PC-9 (cell line): ENCODE data around the gene TLR6. TPM values are rescaled to one million over a fixed set of nuclear protein-coding genes. Genes with fewer than 3 reads are reported as not detected.

Source experiments
- BruUV-seq: library from RNA; stranded (reverse); fragments of 400-500 nt; replicated peaks from 2 replicates; lab custom pipeline; 2021; lab: Mats Ljungman, UMichigan
- CTCF ChIA-PET: fragments of 300-600 bp; sonication (Branson Sonifier 250); formaldehyde crosslinking; loops from one replicate; lab custom pipeline; 2022; ENCODE audit warnings: antibody characterized with exemption; lab: Charles Lee
- POLR2A ChIA-PET: fragments of 300-600 bp; sonication (Branson Sonifier 250); formaldehyde crosslinking; loops from one replicate; lab custom pipeline; 2022; ENCODE audit warnings: antibody characterized with exemption; ENCODE audit not compliant: unreplicated experiment; lab: Charles Lee
- DNase-seq, 2 experiments: peaks; one replicate each; pipeline versions ENCODE4 v3.0.0 to v3.0.0-alpha.2; 2015 to 2022; ENCODE audit warnings: mixed read lengths in 1 of 2
- H2AFZ ChIP-seq: fragments of 200-600 bp; sonication (generic); 2 replicates; pipeline ENCODE4 v1.8.1; 2017; ENCODE audit warnings: antibody characterized with exemption
- H3F3A ChIP-seq: fragments of 200-600 bp; sonication (generic); 2 replicates; pipeline ENCODE4 v1.8.1; 2017; ENCODE audit warnings: antibody characterized with exemption, mild to moderate bottlenecking, low read depth; ENCODE audit not compliant: insufficient read depth
- H3K27ac ChIP-seq: fragments of 200-600 bp; sonication (generic); 2 replicates; pipeline ENCODE4 v1.6.1; 2016; ENCODE audit warnings: mixed run types
- H3K27me3 ChIP-seq: fragments of 200-600 bp; sonication (generic); 2 replicates; pipeline ENCODE4 v1.6.1; 2016; ENCODE audit warnings: low read depth, mixed run types; ENCODE audit not compliant: insufficient read depth
- H3K36me3 ChIP-seq: fragments of 200-600 bp; sonication (generic); 2 replicates; pipeline ENCODE4 v1.6.1; 2016; ENCODE audit warnings: low read depth, mixed run types
- H3K4me1 ChIP-seq: fragments of 200-600 bp; sonication (generic); replicated peaks from 2 replicates; pipeline ENCODE4 v1.6.1; 2016; ENCODE audit warnings: mixed run types; ENCODE audit not compliant: insufficient read depth
- H3K4me2 ChIP-seq: fragments of 200-600 bp; sonication (generic); 2 replicates; pipeline ENCODE4 v1.6.1; 2017; ENCODE audit warnings: mixed run types
- H3K4me3 ChIP-seq: fragments of 200-600 bp; sonication (generic); 2 replicates; pipeline ENCODE4 v1.6.1; 2016; ENCODE audit warnings: mixed run types
- H3K79me2 ChIP-seq: fragments of 200-600 bp; sonication (generic); 2 replicates; pipeline ENCODE4 v1.6.1; 2017; ENCODE audit warnings: low read depth, mixed run types
- H3K9me2 ChIP-seq: fragments of 200-600 bp; sonication (generic); 2 replicates; pipeline ENCODE4 v1.8.1; 2017; ENCODE audit warnings: mild to moderate bottlenecking; ENCODE audit not compliant: insufficient read depth
- H3K9me3 ChIP-seq: fragments of 200-600 bp; sonication (generic); 2 replicates; pipeline ENCODE4 v1.8.1; 2016; ENCODE audit warnings: low read depth; ENCODE audit not compliant: insufficient read depth
- H4K20me1 ChIP-seq: fragments of 200-600 bp; sonication (generic); 2 replicates; pipeline ENCODE4 v1.8.1; 2017; ENCODE audit not compliant: insufficient read depth
- CTCF ChIP-seq: fragments of 200-600 bp; sonication (generic); conservative IDR thresholded peaks from 2 replicates; pipeline ENCODE4 v1.6.1; 2017; ENCODE audit warnings: mixed run types, antibody characterized with exemption, mild to moderate bottlenecking, moderate library complexity
- EZH2 ChIP-seq: fragments of 200-600 bp; sonication (generic); IDR thresholded peaks from 2 replicates; pipeline ENCODE4 v1.8.0; 2017; ENCODE audit warnings: antibody characterized with exemption, low read depth
- intact Hi-C: fragments of 100-400 bp; cut with micrococcal nuclease; formaldehyde crosslinking; loops from one replicate; pipeline ENCODE4 v1.10.0; 2022; ENCODE audit not compliant: unreplicated experiment
- total RNA-seq: library from RNA; stranded (reverse); gene quantifications from 2 replicates; pipeline ENCODE4 v1.2.3, GENCODE V29; 2021

TLR6 gene
- total RNA-seq, 1 experiment from 2014 or later, result 9.3 TPM

GRCh38 chr4:38802561-38803355 is 53.9 kb downstream of the TLR6 start:
- no peaks in the 10 kb centered on the region for H3K36me3 ChIP-seq
- no peaks in the 10 kb centered on the region for H3K9me3 ChIP-seq
- H3K79me2 ChIP-seq, result no peaks in the 10 kb centered on the region
- intact Hi-C loops, result loop anchor here (5.0 kb wide), 1 partner anchor 55 kb away; the partner anchor contains the start of gene TLR6
- no peak for DNase-seq
- H3K4me3 ChIP-seq, result no peak overlapping the region
- TF ChIP-seq CTCF, result no peak
- no peak for TF ChIP-seq EZH2
- CTCF ChIA-PET, result no interaction called here
- H2AFZ ChIP-seq, result no peak overlapping the region
- POLR2A ChIA-PET, result no interaction called here
- H4K20me1 ChIP-seq, result no peaks in the 10 kb centered on the region
- no peak overlapping the region for H3K4me2 ChIP-seq
- no peaks in the 10 kb centered on the region for H3K4me1 ChIP-seq
- no peaks in the 10 kb centered on the region for H3K9me2 ChIP-seq
- no peaks in the 10 kb centered on the region for H3K27me3 ChIP-seq
- H3F3A ChIP-seq, result no peaks in the 10 kb centered on the region; the same call in 1 of the 2 replicates
- no TSS peak for BruUV-seq
- H3K27ac ChIP-seq, result no peak overlapping the region

GRCh38 chr4:38800961-38801450 is 55.6 kb downstream of the TLR6 start:
- H3K4me1 ChIP-seq, result no peaks in the 10 kb centered on the region
- H3K9me2 ChIP-seq, result no peaks in the 10 kb centered on the region
- CTCF ChIA-PET, result no interaction called here
- no peak overlapping the region for H3K4me3 ChIP-seq
- TF ChIP-seq CTCF, result no peak
- no peak for TF ChIP-seq EZH2
- DNase-seq, result no peak
- intact Hi-C loops, result loop anchor here (5.0 kb wide), 1 partner anchor 56 kb away; the partner anchor contains the start of gene TLR6
- H3K79me2 ChIP-seq, result no peaks in the 10 kb centered on the region
- H4K20me1 ChIP-seq, result no peaks in the 10 kb centered on the region
- no peaks in the 10 kb centered on the region for H3K36me3 ChIP-seq
- no peaks in the 10 kb centered on the region; the same call in 1 of the 2 replicates for H3F3A ChIP-seq
- POLR2A ChIA-PET, result no interaction called here
- no peaks in the 10 kb centered on the region for H3K27me3 ChIP-seq
- H2AFZ ChIP-seq, result no peak overlapping the region
- no TSS peak for BruUV-seq
- no peak overlapping the region for H3K4me2 ChIP-seq
- H3K9me3 ChIP-seq, result no peaks in the 10 kb centered on the region
- no peak overlapping the region for H3K27ac ChIP-seq

GRCh38 chr4:38800366-38800765 is 56.3 kb downstream of the TLR6 start:
- no peak overlapping the region for H3K27ac ChIP-seq
- no TSS peak for BruUV-seq
- no peak overlapping the region for H2AFZ ChIP-seq
- no peaks in the 10 kb centered on the region for H4K20me1 ChIP-seq
- CTCF ChIA-PET, result no interaction called here
- POLR2A ChIA-PET, result no interaction called here
- no peaks in the 10 kb centered on the region for H3K36me3 ChIP-seq
- no peaks in the 10 kb centered on the region for H3K9me2 ChIP-seq
- no peaks in the 10 kb centered on the region for H3K4me1 ChIP-seq
- intact Hi-C loops, result loop anchor here (5.0 kb wide), 1 partner anchor 57 kb away; the partner anchor contains the start of gene TLR6
- DNase-seq, result no peak
- H3K9me3 ChIP-seq, result no peaks in the 10 kb centered on the region
- no peaks in the 10 kb centered on the region; the same call in 1 of the 2 replicates for H3F3A ChIP-seq
- no peaks in the 10 kb centered on the region for H3K79me2 ChIP-seq
- H3K4me3 ChIP-seq, result no peak overlapping the region
- no peak overlapping the region for H3K4me2 ChIP-seq
- no peaks in the 10 kb centered on the region for H3K27me3 ChIP-seq
- no peak for TF ChIP-seq EZH2
- TF ChIP-seq CTCF, result no peak
